ENCODE data around the gene FSTL5. TPM values are rescaled to one million over a fixed set of nuclear protein-coding genes. Genes with fewer than 3 reads are reported as not detected.

FSTL5 gene
- total RNA-seq, 4 donors from 2014 or later: 0.33 to 1.1 TPM; not detected in 2

DNA sequence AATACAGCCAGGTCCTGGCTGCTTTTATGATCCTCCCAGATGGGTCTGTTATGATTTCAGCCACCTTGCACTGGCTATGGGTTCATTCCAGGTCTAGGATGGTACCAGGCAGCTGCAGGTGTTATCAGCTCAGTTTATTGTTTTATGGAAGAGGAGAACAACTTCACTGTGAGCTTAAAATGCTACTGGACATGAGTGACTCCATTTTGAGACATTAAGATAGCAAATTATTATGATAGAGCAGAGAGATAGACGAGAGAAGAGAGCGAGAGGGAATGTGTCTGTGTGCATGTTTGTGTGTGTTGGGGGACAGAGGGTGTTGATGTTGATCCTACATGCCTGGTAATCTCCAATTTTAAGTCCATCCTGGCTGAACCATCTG, 820.2 kb downstream of the FSTL5 start:
- no peaks in the 10 kb centered on the region for H3K4me1 ChIP-seq
- 89 to 94% methylated on average over 2 of the region's 2 CpGs for WGBS, 2 donors
- TF ChIP-seq POLR2A (IDR thresholded peaks at IDR 0.05): no peak
- TF ChIP-seq, protein P1, sequence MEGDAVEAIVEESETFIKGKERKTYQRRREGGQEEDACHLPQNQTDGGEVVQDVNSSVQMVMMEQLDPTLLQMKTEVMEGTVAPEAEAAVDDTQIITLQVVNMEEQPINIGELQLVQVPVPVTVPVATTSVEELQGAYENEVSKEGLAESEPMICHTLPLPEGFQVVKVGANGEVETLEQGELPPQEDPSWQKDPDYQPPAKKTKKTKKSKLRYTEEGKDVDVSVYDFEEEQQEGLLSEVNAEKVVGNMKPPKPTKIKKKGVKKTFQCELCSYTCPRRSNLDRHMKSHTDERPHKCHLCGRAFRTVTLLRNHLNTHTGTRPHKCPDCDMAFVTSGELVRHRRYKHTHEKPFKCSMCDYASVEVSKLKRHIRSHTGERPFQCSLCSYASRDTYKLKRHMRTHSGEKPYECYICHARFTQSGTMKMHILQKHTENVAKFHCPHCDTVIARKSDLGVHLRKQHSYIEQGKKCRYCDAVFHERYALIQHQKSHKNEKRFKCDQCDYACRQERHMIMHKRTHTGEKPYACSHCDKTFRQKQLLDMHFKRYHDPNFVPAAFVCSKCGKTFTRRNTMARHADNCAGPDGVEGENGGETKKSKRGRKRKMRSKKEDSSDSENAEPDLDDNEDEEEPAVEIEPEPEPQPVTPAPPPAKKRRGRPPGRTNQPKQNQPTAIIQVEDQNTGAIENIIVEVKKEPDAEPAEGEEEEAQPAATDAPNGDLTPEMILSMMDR (IDR thresholded peaks at IDR 0.05): no peak
- H3K9me3 ChIP-seq: no peaks in the 10 kb centered on the region
- H3K4me3 ChIP-seq (replicated peaks in 1 of 3): no peak overlapping the region
- H3K36me3 ChIP-seq: no peaks in the 10 kb centered on the region
- DNase-seq: no peak
- intact Hi-C loops (cut with DNase I): no loop called here
- no peak overlapping the region for H3K27ac ChIP-seq
- no peaks in the 10 kb centered on the region for H3K27me3 ChIP-seq

DNA sequence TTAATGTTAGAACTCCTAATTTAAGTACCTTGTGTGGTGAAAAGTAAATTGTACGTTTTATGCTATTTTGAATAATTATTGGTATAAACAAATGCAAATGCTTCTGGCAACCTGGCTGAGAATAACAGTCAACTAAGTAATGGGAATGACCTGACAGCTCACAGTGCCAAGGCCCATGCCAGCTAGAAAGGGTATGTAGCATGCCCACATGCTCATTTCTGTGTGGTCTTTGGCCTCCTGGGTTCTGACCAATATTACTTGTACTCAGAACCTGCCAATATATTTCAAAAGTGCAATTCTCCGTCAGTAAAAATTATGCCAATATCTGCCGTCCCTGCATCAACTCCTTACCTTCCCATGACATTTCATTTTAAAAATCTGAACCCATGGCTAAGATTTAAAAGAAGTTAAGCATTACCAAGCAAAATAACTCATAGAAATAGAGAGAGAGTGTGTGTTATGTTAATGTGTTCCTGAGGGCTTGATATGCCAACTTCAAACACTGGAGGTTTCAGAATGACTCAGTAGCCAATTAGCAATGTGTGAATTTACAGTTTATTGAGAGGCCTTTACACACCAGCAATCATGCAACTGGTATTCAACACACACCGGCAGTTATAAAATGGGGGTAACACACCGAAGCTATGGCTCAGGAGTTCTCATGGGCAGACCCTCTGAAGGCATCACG, 820.8 kb downstream of the FSTL5 start:
- Histone ChIP-seq H3K9me3 (no peaks in the 10 kb centered on the region), H3K4me3 (replicated peaks in 1 of 3) (no peak overlapping the region), H3K36me3 (no peaks in the 10 kb centered on the region), H3K27me3 (no peaks in the 10 kb centered on the region), H3K27ac (no peak overlapping the region), H3K4me1 (no peaks in the 10 kb centered on the region)
- DNase-seq: no peak
- no peak for TF ChIP-seq POLR2A (IDR thresholded peaks at IDR 0.05)
- TF ChIP-seq, protein P1 (IDR thresholded peaks at IDR 0.05): no peak
- intact Hi-C loops (cut with DNase I): no loop called here
- 82 to 91% methylated on average over 6 of the region's 6 CpGs for WGBS, 2 donors

DNA sequence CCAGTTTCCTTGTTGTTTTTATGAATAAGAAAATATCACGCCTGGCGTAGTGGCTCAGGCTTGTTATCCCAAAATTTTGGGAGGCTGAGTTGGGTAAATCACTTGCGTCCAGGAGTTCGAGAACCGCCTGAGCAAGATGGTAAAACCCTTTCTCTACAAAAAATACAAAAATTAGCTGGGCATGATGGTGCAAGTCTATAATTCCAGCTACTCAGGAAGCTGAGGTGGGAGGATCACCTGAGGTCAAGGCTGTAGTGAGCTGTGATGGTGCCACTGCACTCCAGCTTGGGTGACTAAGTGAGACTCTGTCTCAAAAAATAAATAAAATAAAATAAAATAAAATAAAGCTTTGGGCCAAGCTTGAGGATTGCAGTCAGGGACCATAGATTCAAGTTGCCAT, 827.2 kb downstream of the FSTL5 start:
- 87 to 89% methylated on average over 5 of the region's 5 CpGs for WGBS, 2 donors
- DNase-seq: no peak
- intact Hi-C loops (cut with DNase I): no loop called here
- Histone ChIP-seq H3K9me3 (no peaks in the 10 kb centered on the region), H3K27me3 (no peaks in the 10 kb centered on the region), H3K27ac (no peak overlapping the region), H3K4me1 (no peaks in the 10 kb centered on the region), H3K36me3 (no peaks in the 10 kb centered on the region), H3K4me3 (replicated peaks in 1 of 3) (no peak overlapping the region)
- no peak for TF ChIP-seq POLR2A (IDR thresholded peaks at IDR 0.05)
- TF ChIP-seq, protein P1 (IDR thresholded peaks at IDR 0.05): no peak

DNA sequence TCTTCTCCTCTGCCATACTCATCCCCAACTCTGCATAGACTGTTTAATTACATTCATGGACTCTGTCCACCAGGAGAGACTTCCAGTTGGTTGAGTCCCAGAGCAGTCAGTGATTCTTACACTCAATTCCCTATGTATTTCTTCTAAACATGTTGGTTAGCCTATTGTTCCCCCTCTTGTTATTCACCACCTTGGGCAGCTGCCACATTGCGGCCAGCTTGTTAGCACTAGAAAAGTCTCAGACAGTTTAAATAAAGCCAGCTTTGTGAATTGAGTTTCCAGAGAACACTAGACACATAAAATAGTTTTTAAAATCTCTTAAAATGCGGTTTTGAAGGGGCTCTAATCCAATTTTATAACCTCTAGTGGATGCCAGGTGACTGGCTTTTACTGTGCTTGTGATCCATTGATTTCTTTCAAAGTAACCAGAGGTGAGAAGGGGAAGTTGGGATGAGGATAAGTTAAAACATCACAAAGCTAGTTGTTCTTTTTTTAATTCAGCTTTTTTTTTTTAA, 827.7 kb downstream of the FSTL5 start:
- Histone ChIP-seq H3K27ac (no peak overlapping the region), H3K27me3 (no peaks in the 10 kb centered on the region), H3K4me1 (no peaks in the 10 kb centered on the region), H3K4me3 (replicated peaks in 1 of 3) (no peak overlapping the region), H3K9me3 (no peaks in the 10 kb centered on the region), H3K36me3 (no peaks in the 10 kb centered on the region)
- intact Hi-C loops (cut with DNase I): no loop called here
- no peak for DNase-seq
- TF ChIP-seq, protein P1 (IDR thresholded peaks at IDR 0.05): no peak
- no peak for TF ChIP-seq POLR2A (IDR thresholded peaks at IDR 0.05)
- 19 to 22% methylated on average over 2 of the region's 2 CpGs for WGBS, 2 donors
